GM19452 (cell line): ENCODE data around the gene CDKN1C.

ENCODE experiments used
- ATAC-seq: cut with Tn5 transposase; IDR thresholded peaks from one replicate; pipeline ENCODE4 v1.9.1; 2021; ENCODE audit not compliant: unreplicated experiment

CDKN1C gene

GRCh38 chr11:2848497-2848896, 37.1 kb downstream of the CDKN1C start:
- no peak for ATAC-seq

- ATAC-seq = no peak
Measured at GRCh38 chr11:2847561-2847960, 38.0 kb downstream of the CDKN1C start.

GRCh38 chr11:2846470-2846869, 39.1 kb downstream of the CDKN1C start:
- ATAC-seq = no peak

- ATAC-seq = no peak
Measured at GRCh38 chr11:2846056-2846455, 39.5 kb downstream of the CDKN1C start.

GRCh38 chr11:2844996-2845395, 40.6 kb downstream of the CDKN1C start:
- no peak for ATAC-seq

GRCh38 chr11:2844116-2844842, 41.3 kb downstream of the CDKN1C start:
- ATAC-seq = no peak

- ATAC-seq = no peak
Measured at GRCh38 chr11:2843551-2843950, 42.0 kb downstream of the CDKN1C start.

GRCh38 chr11:2842876-2843275, 42.7 kb downstream of the CDKN1C start:
- ATAC-seq = no peak

GRCh38 chr11:2841411-2842190, 44.0 kb downstream of the CDKN1C start:
- no peak for ATAC-seq

- ATAC-seq = no peak
Measured at GRCh38 chr11:2839395-2839943, 46.1 kb downstream of the CDKN1C start.

- ATAC-seq = no peak
Measured at GRCh38 chr11:2838676-2839294, 46.8 kb downstream of the CDKN1C start.

GRCh38 chr11:2838091-2838490, 47.5 kb downstream of the CDKN1C start:
- ATAC-seq = no peak

GRCh38 chr11:2837651-2838050, 47.9 kb downstream of the CDKN1C start:
- no peak for ATAC-seq

GRCh38 chr11:2837096-2837601, 48.4 kb downstream of the CDKN1C start:
- ATAC-seq = no peak

- no peak for ATAC-seq
Measured at GRCh38 chr11:2836315-2837095, 49.1 kb downstream of the CDKN1C start.

- no peak for ATAC-seq
Measured at GRCh38 chr11:2835751-2836150, 49.8 kb downstream of the CDKN1C start.

GRCh38 chr11:2835296-2835695, 50.3 kb downstream of the CDKN1C start:
- ATAC-seq = no peak

- no peak for ATAC-seq
Measured at GRCh38 chr11:2834503-2835273, 50.9 kb downstream of the CDKN1C start.

GRCh38 chr11:2833716-2834502, 51.7 kb downstream of the CDKN1C start:
- ATAC-seq = no peak
